HT1080 (cell line): ENCODE results near the gene MID1IP1. TPM values are rescaled to one million over a fixed set of nuclear protein-coding genes. Genes with fewer than 3 reads are reported as not detected.

ENCODE experiments used
- total RNA-seq: library from RNA; depleted of rRNA; stranded (reverse); fragments of >200 nt; shearing (Covaris generic); gene quantifications from 2 replicates; pipeline ENCODE4 v1.2.3, GENCODE V29; 2014; rRNA removed

Gene MID1IP1
- total RNA-seq, 1 experiment from 2014 or later = not detected

Other genes starting within 250 kb of the MID1IP1 start
- 0.23 TPM in 1 of 2 replicates, not detected in the other for gene TSPAN7, start 239.9 kb upstream of the MID1IP1 start, total RNA-seq